Epithelial cell of esophagus (primary cell): ENCODE results near the gene NEK7.
A peak's percentile ranks its signal among the peaks of the same experiment; 100 is the strongest.

ENCODE experiments used
- DNase-seq: peaks from one replicate; pipeline ENCODE4 v3.0.0; 2010; ENCODE audit warnings: low read depth
- H3K4me3 ChIP-seq: 2 replicates; pipeline ENCODE4 v1.5.1; 2011; ENCODE audit warnings: mild to moderate bottlenecking, low read length, control low read depth
- TF ChIP-seq, protein P1 (sequence below): IDR thresholded peaks from 2 replicates; pipeline ENCODE4 v1.5.1; 2011; ENCODE audit warnings: low read depth, mild to moderate bottlenecking, low read length, control low read depth, inconsistent platforms; ENCODE audit not compliant: insufficient read depth; ENCODE audit errors: missing control alignments

The NEK7 gene

DNA sequence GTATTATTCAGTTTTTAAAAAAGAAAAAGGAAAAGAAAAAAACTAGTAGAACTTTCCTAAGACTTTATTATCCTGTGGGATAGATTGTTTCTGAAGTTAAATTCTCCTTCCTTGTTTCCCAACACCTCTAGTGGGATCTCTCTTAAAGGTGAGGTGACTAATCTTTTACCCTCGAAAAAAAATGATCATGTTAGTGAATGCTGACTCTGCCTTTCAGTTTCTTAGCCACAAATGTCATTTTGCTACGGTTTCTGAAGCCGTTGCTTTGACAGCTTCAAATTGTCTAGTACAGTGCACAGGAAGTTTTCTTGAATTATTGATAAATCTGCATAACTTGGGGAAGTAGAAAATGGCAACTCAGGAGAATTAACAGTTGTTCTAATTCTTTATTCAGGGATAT, 13.0 kb upstream of the NEK7 start:
- peak; percentile 52 for DNase-seq
- no peak overlapping the region for H3K4me3 ChIP-seq
- TF ChIP-seq, protein P1, sequence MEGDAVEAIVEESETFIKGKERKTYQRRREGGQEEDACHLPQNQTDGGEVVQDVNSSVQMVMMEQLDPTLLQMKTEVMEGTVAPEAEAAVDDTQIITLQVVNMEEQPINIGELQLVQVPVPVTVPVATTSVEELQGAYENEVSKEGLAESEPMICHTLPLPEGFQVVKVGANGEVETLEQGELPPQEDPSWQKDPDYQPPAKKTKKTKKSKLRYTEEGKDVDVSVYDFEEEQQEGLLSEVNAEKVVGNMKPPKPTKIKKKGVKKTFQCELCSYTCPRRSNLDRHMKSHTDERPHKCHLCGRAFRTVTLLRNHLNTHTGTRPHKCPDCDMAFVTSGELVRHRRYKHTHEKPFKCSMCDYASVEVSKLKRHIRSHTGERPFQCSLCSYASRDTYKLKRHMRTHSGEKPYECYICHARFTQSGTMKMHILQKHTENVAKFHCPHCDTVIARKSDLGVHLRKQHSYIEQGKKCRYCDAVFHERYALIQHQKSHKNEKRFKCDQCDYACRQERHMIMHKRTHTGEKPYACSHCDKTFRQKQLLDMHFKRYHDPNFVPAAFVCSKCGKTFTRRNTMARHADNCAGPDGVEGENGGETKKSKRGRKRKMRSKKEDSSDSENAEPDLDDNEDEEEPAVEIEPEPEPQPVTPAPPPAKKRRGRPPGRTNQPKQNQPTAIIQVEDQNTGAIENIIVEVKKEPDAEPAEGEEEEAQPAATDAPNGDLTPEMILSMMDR = no peak

DNA sequence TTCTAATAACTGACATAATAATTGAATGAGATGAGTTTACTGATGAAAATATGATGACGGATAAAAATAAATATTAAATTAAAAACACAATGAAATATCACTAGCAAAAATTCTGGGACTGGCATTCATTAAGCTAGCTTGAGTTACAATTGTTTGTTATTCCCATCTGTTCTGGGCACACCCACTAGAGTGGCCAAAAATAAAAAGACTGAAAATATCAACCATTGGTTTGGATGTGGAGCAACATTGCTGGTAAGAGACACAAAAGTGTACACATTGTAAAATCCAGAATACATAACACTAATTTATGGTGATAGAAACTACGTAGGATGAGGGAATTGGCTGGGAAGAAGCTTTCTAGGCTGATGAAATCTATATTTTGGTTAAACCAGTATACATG, 9.6 kb upstream of the NEK7 start:
- DNase-seq = no peak
- TF ChIP-seq, protein P1 = no peak

DNA sequence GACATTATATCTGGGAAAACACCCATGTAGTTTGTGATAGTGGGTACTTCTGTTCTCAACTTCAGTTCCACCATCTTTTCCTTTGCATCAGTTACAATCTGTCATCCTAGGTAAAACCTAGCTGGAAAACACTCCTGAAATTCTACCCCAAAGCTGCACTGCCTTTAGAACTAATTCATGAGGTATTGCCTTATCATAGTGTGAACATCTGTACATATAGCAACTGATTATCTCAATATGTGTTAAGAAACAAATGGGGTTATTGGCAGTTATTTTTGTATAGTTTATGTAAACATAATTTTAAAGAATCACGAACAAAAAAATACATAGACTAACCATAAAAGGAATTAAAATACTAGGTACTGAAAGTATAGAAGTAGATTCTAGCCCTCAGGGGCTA, 6.4 kb upstream of the NEK7 start:
- no peak overlapping the region for H3K4me3 ChIP-seq
- no peak for DNase-seq

More for the DNA sequence above, 9.6 kb upstream of the NEK7 start:
- H3K4me3 ChIP-seq = no peak overlapping the region

DNA sequence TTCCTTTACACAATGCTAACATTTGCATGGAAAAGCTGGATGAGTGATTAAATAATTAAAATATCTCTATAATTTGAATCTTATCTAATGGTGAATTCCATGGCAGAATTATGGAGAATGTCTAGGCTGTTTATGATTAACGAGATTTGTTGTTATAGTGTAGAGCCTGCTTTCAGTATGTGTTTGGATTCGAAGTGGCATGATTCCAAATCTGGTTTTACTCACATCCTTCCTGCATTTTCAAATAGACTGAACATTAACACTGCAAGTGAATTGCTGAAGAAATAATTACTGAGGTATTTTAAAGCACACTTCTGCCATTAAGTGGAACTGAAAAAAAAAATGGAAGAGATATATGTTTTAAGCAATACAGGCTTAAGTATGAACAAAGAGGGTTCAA, 5.1 kb upstream of the NEK7 start:
- H3K4me3 ChIP-seq = no peak overlapping the region
- no peak for DNase-seq

More for the DNA sequence above, 6.4 kb upstream of the NEK7 start:
- TF ChIP-seq, protein P1 = no peak

DNA sequence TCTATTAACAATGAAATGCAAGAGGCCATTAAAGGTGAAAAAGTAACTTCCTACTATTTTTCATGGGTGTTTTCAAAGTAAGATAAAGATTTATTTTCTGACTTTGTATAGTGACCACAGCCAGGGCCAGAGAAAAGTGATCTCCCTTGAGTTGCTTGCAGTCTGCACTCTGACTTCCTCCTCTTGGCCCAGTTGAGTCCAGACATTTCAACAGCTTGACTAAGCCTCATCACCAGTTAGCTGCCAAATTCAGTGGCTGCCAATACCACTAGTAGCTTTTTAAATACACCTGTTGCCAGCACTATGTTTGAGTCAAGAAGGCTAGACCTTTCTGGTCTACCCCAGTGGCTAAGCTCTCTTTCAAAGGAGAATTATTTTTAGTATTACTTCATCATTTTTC, 3.7 kb upstream of the NEK7 start:
- DNase-seq = no peak
- TF ChIP-seq, protein P1 = no peak
- no peak overlapping the region for H3K4me3 ChIP-seq

More for the DNA sequence above, 5.1 kb upstream of the NEK7 start:
- TF ChIP-seq, protein P1 = no peak

DNA sequence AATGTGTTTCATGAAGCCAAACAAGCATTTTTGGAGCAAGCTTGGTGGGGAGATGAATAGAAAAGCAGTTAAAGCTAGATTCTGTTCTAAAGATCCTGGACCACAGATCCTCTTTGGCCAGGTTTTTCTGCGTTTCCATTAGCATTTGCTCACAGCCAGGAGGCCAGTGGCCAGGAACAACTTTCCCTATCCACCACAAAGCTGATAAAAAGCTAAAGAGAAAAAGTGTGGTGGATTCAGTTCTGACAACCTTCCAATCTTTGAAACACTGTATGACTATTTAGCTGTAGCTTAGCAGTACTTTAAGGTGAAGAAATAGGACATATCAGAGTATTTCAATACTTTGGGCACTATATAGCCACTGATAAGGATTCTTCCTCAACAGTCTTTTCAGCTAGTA, 3.0 kb upstream of the NEK7 start:
- H3K4me3 ChIP-seq = no peak overlapping the region
- no peak for DNase-seq
- TF ChIP-seq, protein P1 = no peak

DNA sequence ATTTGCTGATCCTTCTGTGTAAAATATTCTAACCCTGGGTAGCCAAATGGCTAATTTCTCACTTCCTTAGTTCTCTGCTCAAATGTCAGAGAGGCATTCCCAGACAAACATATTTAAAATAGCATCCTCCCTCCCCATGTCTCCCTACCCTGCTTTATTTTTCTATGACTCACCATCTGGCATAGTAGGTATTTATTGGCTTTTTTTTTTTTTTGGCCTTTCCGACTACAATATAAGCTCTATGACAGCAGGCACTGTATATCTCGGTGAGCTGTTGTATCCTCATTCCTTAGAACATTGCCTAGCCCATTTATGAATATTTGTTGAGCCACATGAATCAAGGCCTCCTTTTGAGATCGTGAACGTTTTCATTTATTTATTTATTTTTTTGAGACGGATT, 1.5 kb upstream of the NEK7 start:
- TF ChIP-seq, protein P1 = no peak
- H3K4me3 ChIP-seq = no peak overlapping the region
- peak; percentile 39 for DNase-seq
